Thymus (tissue), 11 donors: ENCODE measurements around the gene UXT. TPM values are rescaled to one million over a fixed set of nuclear protein-coding genes. Genes with fewer than 3 reads are reported as not detected.
A peak's percentile ranks its signal among the peaks of the same experiment; 100 is the strongest.

Source experiments
- DNase-seq, 9 donors: peaks; one replicate each; pipeline ENCODE4 v3.0.0-alpha.2; 2013; ENCODE audit warnings: low spot score in 9 of 9, low read depth in 6 of 9, missing footprints in 1 of 9
- H3K27ac ChIP-seq, 2 donors: one replicate each; pipeline ENCODE4 v1.5.1; 2013; ENCODE audit warnings: control low read depth in 1 of 2, low read depth in 1 of 2, low read length in 1 of 2, mild to moderate bottlenecking in 1 of 2, moderate library complexity in 1 of 2
- H3K27me3 ChIP-seq, 2 donors: one replicate each; pipeline ENCODE4 v1.5.1; 2013; ENCODE audit warnings: low read length in 1 of 2; ENCODE audit not compliant: control insufficient read depth in 2 of 2, insufficient read depth in 1 of 2
- H3K36me3 ChIP-seq, 2 donors: one replicate each; pipeline ENCODE4 v1.5.1; 2013; ENCODE audit warnings: low read length in 1 of 2, mild to moderate bottlenecking in 1 of 2, moderate library complexity in 1 of 2; ENCODE audit not compliant: control insufficient read depth in 2 of 2, insufficient read depth in 2 of 2
- H3K4me1 ChIP-seq, 2 donors: one replicate each; pipeline ENCODE4 v1.5.1; 2013; ENCODE audit warnings: low read length in 2 of 2; ENCODE audit not compliant: control insufficient read depth in 2 of 2, insufficient read depth in 2 of 2
- H3K4me3 ChIP-seq, 2 donors: one replicate each; pipeline ENCODE4 v1.5.1; 2013; ENCODE audit warnings: low read length in 2 of 2, control low read depth in 1 of 2, mild to moderate bottlenecking in 1 of 2
- H3K9me3 ChIP-seq, 2 donors: one replicate each; pipeline ENCODE4 v1.5.1; 2013; ENCODE audit warnings: low read length in 1 of 2, mild to moderate bottlenecking in 1 of 2; ENCODE audit not compliant: control insufficient read depth in 2 of 2, insufficient read depth in 1 of 2
- WGBS: extraction: QIAGEN DNeasy Blood & Tissue Kit; methylation state at CpG from one replicate; pipeline ENCODE4 v1.1.7; 2013; 5-methylcytosine and 5-hydroxymethylcytosine counted together
- polyA plus RNA-seq: library from polyadenylated mRNA; stranded (reverse); fragments of 200-250 nt; gene quantifications from one replicate; pipeline ENCODE4 v1.2.3, GENCODE V29; 2013
- total RNA-seq: library from RNA; stranded (reverse); fragments of 120-200 nt; gene quantifications from one replicate; pipeline ENCODE4 v1.2.4, GENCODE V29; 2013
- donor health status: healthy.

Gene UXT
- total and polyA plus RNA-seq, 2 donors = 199 to 242 TPM

GRCh38 chrX:47658301-47658683 lies 688 bp downstream of the UXT start:
- H3K27ac ChIP-seq = peak overlapping the region; percentile 96 to 97
- no peaks in the 10 kb centered on the region for H3K27me3 ChIP-seq
- WGBS = 3% methylated on average over 13 of the region's 13 CpGs
- H3K4me3 ChIP-seq = peak overlapping the region; percentile 58 to 71
- no peak for DNase-seq
- peaks cover 0 to 3% of the 10 kb centered on the region in 2 donors for H3K4me1 ChIP-seq
- H3K36me3 ChIP-seq = peaks cover 18 to 23% of the 10 kb centered on the region in 2 donors
- H3K9me3 ChIP-seq = no peaks in the 10 kb centered on the region

DNA sequence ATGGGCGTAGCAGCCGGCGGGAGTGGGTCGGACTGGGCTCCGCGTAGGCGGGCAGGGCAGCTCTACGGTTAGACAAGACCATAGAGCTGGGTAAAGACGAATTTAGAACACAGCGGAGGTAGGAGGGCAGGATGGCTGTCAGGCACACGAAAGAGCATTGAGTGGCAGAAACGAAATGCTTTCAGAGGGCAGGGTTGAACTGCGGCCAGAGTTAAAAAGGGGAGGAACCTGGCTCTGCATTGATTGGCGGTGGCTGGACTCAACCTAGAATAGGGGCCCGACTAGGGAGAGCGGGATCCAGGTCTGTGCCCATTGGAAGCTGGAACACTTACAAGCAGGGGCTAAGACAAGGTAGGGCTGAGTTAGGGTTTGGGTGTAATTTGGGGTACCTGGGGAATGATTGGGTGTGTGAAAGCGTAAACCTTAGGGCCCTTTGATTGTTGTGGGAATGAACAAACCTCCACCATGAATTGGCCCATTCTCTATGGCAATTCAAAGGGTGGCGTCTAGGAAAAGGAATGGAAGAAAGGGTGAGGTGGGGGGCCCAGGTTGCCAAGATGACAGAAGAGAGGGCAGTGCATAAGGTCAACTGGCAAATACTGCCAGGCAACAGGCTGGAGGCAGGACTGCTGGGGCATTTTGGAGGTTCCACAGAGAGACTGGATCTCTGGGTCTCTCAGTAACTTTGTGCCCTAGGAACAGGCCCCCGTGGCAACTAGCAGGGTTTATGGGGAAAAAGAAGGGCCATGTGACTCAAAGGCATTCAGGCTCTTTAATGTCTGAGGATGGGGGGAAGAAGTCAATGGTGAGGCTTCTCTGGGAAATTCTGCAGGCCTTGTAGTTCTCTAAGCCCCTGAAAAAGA lies 7.7 kb downstream of the UXT start:
- H3K36me3 ChIP-seq = peaks cover 6 to 17% of the 10 kb centered on the region in 2 donors
- H3K27ac ChIP-seq = peak overlapping the region; percentile 58 to 64
- peak overlapping the region; percentile 63 to 70 for H3K4me3 ChIP-seq
- peaks cover 9 to 22% of the 10 kb centered on the region in 2 donors for H3K4me1 ChIP-seq
- 22% methylated on average over 19 of the region's 19 CpGs for WGBS
- no peaks in the 10 kb centered on the region for H3K27me3 ChIP-seq
- DNase-seq = no peak
- H3K9me3 ChIP-seq = no peaks in the 10 kb centered on the region

DNA sequence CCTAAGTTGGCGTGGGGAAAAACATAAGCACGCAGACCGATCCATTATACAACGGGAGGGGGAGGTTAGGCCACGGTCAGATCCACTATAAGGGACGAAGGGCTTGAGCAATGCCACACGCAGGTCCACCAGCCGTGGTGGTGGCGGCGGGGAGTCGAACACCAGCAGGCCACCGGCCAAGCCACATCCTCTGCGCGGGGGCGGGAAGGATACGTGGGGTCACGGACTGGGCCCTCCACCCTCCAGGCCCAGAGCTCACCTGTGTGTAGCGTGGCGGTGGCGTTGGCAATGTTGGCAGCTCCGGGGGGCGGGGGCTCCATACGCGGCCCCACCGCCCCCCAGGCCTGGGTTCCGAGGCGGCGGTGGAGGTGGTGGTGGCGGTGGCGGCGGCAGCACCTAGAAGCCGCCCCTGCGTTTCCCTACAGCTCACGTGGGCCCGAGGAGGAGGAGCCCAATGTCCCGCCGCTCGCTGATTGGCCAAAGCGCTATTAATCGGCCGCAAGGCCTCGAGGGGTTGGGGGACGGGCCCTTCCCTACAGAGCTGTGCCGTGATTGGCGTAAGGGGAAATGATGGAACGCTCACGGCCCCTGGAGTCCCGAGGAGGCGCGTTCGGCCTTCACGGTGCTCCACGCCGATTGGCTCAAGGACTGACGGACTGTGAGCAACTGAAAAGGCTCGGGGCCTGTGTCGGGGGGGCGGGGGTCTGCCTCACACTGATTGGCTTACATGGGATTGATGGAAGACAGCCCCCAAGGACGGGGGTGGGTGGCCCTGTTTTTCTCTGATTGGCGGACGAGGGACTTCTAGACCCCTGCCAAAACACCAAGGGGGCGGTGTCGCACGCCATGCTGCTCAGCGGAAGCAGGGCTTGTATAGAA lies 8.6 kb downstream of the UXT start, which contains the start of gene ELK1:
Gene ELK1 (minus strand): TSS at position 400 of the 879 bp plus-strand sequence. CDS start 9,122 bp downstream, outside the sequence.
- no peaks in the 10 kb centered on the region for H3K9me3 ChIP-seq
- H3K27ac ChIP-seq = peak within 1 kb of the TSS; percentile 75 to 91
- peaks cover 9 to 22% of the 10 kb centered on the region in 2 donors for H3K4me1 ChIP-seq
- peaks cover 0 to 10% of the 10 kb centered on the region in 2 donors for H3K36me3 ChIP-seq
- no peaks in the 10 kb centered on the region for H3K27me3 ChIP-seq
- WGBS = under 1% methylated on average over 64 of the region's 65 CpGs
- peak within 1 kb of the TSS; percentile 63 to 70 for H3K4me3 ChIP-seq
- peak in 7 of 9 donors; percentile 54 to 91 (median 77) for DNase-seq

- Histone ChIP-seq H3K4me1 (peaks cover 9 to 22% of the 10 kb centered on the region in 2 donors), H3K27me3 (no peaks in the 10 kb centered on the region), H3K27ac (peak overlapping the region in 1 of 2 donors; percentile 46), H3K9me3 (no peaks in the 10 kb centered on the region), H3K4me3 (peak overlapping the region; percentile 63 to 70), H3K36me3 (peaks cover 0 to 10% of the 10 kb centered on the region in 2 donors)
- no peak for DNase-seq
- 3% methylated on average over 11 of the region's 11 CpGs for WGBS
Observed at GRCh38 chrX:47649781-47650163, 9.2 kb downstream of the UXT start.

- Histone ChIP-seq H3K4me1 (peaks cover 9 to 22% of the 10 kb centered on the region in 2 donors), H3K27ac (peak overlapping the region in 1 of 2 donors; percentile 52), H3K4me3 (peak overlapping the region; percentile 63 to 70), H3K9me3 (no peaks in the 10 kb centered on the region), H3K36me3 (peaks cover 0 to 10% of the 10 kb centered on the region in 2 donors), H3K27me3 (no peaks in the 10 kb centered on the region)
- 30% methylated on average over 8 of the region's 8 CpGs for WGBS
- DNase-seq = no peak
Observed at GRCh38 chrX:47649271-47649670, 9.7 kb downstream of the UXT start.

DNA sequence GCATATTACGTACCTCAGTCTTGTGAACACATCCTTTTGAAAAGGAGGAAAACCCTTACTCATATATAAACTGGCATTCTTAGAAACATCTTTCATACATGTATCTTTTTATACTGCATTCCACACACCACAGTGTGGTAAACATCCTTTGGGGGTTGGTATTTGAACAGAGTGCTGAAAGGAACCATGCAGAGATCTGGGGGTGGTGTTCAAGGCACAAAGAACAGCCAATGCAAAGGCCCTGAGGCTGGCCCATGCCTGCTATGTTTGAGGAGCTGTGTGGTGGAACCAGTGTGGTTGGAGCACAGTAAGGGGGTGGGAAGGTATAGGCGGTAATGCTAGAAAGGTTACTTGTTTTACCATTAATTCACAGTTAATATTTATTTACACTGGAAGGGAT lies 10.6 kb downstream of the UXT start:
- WGBS = 71% methylated on average over 2 of the region's 2 CpGs
- Histone ChIP-seq H3K27me3 (no peaks in the 10 kb centered on the region), H3K9me3 (no peaks in the 10 kb centered on the region), H3K27ac (peak overlapping the region in 1 of 2 donors; percentile 51), H3K4me1 (peaks cover 9 to 22% of the 10 kb centered on the region in 2 donors), H3K4me3 (no peak overlapping the region), H3K36me3 (peaks cover 0 to 6% of the 10 kb centered on the region in 2 donors)
- DNase-seq = peak in 1 of 9 donors; percentile 53

DNA sequence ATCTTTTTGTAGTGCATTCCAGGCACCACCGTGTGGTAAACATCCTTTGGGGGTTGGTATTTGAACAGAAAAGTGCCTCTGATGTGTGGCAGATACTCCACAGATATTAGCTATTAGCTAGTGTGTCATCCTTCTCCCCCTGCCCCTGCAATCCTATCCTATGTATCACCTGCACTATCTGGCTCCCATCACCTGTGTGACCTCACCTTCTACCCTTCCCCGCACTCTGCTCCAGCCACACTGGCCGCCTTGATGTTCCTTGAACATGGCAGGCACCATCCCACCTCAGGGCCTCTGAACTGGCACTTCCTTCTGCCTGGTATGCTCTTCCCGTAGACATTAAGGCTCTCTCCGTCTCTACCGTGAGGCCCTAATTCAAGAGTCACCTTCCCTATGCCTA lies 12.3 kb downstream of the UXT start:
- Histone ChIP-seq H3K4me1 (peaks cover 9 to 20% of the 10 kb centered on the region in 2 donors), H3K27ac (no peak overlapping the region), H3K36me3 (peaks cover 0 to under 1% of the 10 kb centered on the region in 2 donors), H3K27me3 (no peaks in the 10 kb centered on the region), H3K4me3 (no peak overlapping the region), H3K9me3 (no peaks in the 10 kb centered on the region)
- DNase-seq = no peak
- WGBS = 95% methylated on average over 6 of the region's 6 CpGs

DNA sequence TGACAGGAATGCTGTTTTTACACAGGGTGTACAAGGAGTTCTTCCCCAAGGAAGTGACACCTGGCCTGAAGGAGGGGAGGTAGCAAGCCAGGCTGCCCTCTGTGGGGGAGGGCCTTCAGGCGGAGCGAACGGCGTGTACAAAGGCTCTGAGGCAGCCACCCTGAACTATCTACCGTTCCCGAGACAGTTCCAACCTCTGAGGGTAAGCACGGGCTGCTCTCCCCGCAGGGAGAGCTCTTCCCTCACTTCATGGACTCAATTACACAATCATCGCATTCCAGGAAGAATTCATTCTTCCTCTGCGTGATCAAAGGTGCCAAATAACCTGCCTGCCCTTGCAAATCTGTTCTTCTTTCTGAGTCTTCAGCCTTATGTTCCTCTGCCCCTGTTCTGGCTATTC lies 13.4 kb downstream of the UXT start:
- no peak overlapping the region for H3K27ac ChIP-seq
- no peak overlapping the region for H3K4me3 ChIP-seq
- peaks cover 7 to 10% of the 10 kb centered on the region in 2 donors for H3K36me3 ChIP-seq
- no peaks in the 10 kb centered on the region for H3K9me3 ChIP-seq
- H3K27me3 ChIP-seq = no peaks in the 10 kb centered on the region
- WGBS = 96% methylated on average over 10 of the region's 10 CpGs
- H3K4me1 ChIP-seq = peaks cover 6 to 12% of the 10 kb centered on the region in 2 donors
- no peak for DNase-seq
